Thyroid gland (tissue), 4 donors: ENCODE results near the gene SAA4.

Experiments
- CTCF ChIP-seq, 6 experiments: fragments of 200-600 bp in 3 of 6; fragments of 450-650 bp in 3 of 6; sonication (generic) in 3 of 6; IDR thresholded peaks; one replicate each; pipeline ENCODE4 v1.5.1; 2016 to 2019; ENCODE audit warnings: antibody characterized with exemption in 6 of 6, mild to moderate bottlenecking in 2 of 6, inconsistent platforms in 1 of 6, moderate library complexity in 1 of 6
- POLR2A ChIP-seq, 2 donors: fragments of 450-650 bp; IDR thresholded peaks; one replicate each; pipeline ENCODE4 v1.6.1; 2017; ENCODE audit warnings: antibody characterized with exemption in 2 of 2, mild to moderate bottlenecking in 2 of 2, moderate library complexity in 1 of 2

- no peak for TF ChIP-seq POLR2A (IDR thresholded peaks at IDR 0.05)
- TF ChIP-seq CTCF (IDR thresholded peaks at IDR 0.05), result no peak
Observed at GRCh38 chr11:18253778-18254338, 17.3 kb upstream of the SAA4 start.
